GM12878 (cell line): Measurements from ENCODE around the gene MINPP1.

Experiments used
- CTCF ChIP-seq, 3 experiments: IDR thresholded peaks in 2 of 3; conservative IDR thresholded peaks in 1 of 3; 2 replicates each; pipeline ENCODE4 v1.5.1; 2011; ENCODE audit warnings: low read depth in 3 of 3, low read length in 3 of 3, mild to moderate bottlenecking in 3 of 3, control low read depth in 2 of 3, moderate library complexity in 2 of 3, inconsistent platforms in 1 of 3, mixed read lengths in 1 of 3; ENCODE audit not compliant: control insufficient read depth in 2 of 3, insufficient read depth in 1 of 3; ENCODE audit errors: extremely low read depth in 1 of 3
- EP300 ChIP-seq, 2 experiments: fragments of 150-350 bp in 1 of 2; IDR thresholded peaks; 2 replicates each; pipeline ENCODE4 v1.6.1; 2011 to 2012; ENCODE audit warnings: low read depth in 2 of 2, low read length in 2 of 2, borderline replicate concordance in 1 of 2, improper control_type of control experiment in 1 of 2, inconsistent platforms in 1 of 2; ENCODE audit not compliant: control insufficient read depth in 1 of 2
- HDAC2 ChIP-seq: fragments of 200-600 bp; sonication (generic); IDR thresholded peaks from 2 replicates; pipeline ENCODE4 v1.6.1; 2017
- MAX ChIP-seq: IDR thresholded peaks from 2 replicates; pipeline ENCODE4 v1.6.1; 2012; ENCODE audit warnings: low read depth, low read length, improper control_type of control experiment
- MYC ChIP-seq: IDR thresholded peaks from 2 replicates; pipeline ENCODE4 v1.6.1; 2011; ENCODE audit warnings: mild to moderate bottlenecking, low read length, moderate library complexity, inconsistent platforms; ENCODE audit not compliant: insufficient read depth, insufficient replicate concordance, insufficient read length, severe bottlenecking
- POLR2AphosphoS5 ChIP-seq: IDR thresholded peaks from 2 replicates; pipeline ENCODE4 v1.6.1; 2011; ENCODE audit warnings: mild to moderate bottlenecking, low read length, inconsistent platforms
- STAT3 ChIP-seq: IDR thresholded peaks from 2 replicates; pipeline ENCODE4 v1.6.1; 2011; ENCODE audit warnings: low read depth, low read length, improper control_type of control experiment
- SUZ12 ChIP-seq: fragments of 200-600 bp; sonication (generic); IDR thresholded peaks from one replicate; pipeline ENCODE4 v1.6.1; 2018; ENCODE audit warnings: antibody characterized with exemption, mild to moderate bottlenecking; ENCODE audit not compliant: unreplicated experiment
- ZNF274 ChIP-seq: IDR thresholded peaks from one replicate; pipeline ENCODE4 v1.8.0; 2011; ENCODE audit not compliant: insufficient read length, insufficient read depth

GRCh38 chr10:87590705-87591588, 86.3 kb downstream of the MINPP1 start:
- TF ChIP-seq SUZ12 (no peak), ZNF274 (no peak), CTCF (IDR thresholded peaks at IDR 0.05 in 2 of 3, conservative IDR thresholded peaks at IDR 0.05 in 1 of 3; ENCODE audit: control insufficient read depth in 2 of 3, extremely low read depth in 1 of 3, insufficient read depth in 1 of 3, low read depth in 3 of 3, low read length in 3 of 3) (no peak), EP300 (IDR thresholded peaks at IDR 0.05; ENCODE audit: borderline replicate concordance in 1 of 2, control insufficient read depth in 1 of 2, low read depth in 2 of 2, low read length in 2 of 2) (no peak), HDAC2 (no peak), MAX (no peak), STAT3 (no peak), MYC (no peak), POLR2AphosphoS5 (no peak)
